Caco-2 (cell line): Measurements from ENCODE around the gene VCAN. TPM values are rescaled to one million over a fixed set of nuclear protein-coding genes. Genes with fewer than 3 reads are reported as not detected.

Source experiments
- BruUV-seq: library from RNA; stranded (reverse); fragments of 400-500 nt; replicated peaks from 2 replicates; lab custom pipeline; 2021; lab: Mats Ljungman, UMichigan
- CTCF ChIA-PET: fragments of 300-600 bp; sonication (Branson Sonifier 250); formaldehyde crosslinking; loops from one replicate; lab custom pipeline; 2022; ENCODE audit warnings: antibody characterized with exemption; lab: Charles Lee
- POLR2A ChIA-PET: fragments of 300-600 bp; sonication (Branson Sonifier 250); formaldehyde crosslinking; loops from one replicate; lab custom pipeline; 2022; ENCODE audit warnings: antibody characterized with exemption; lab: Charles Lee
- DNase-seq, 2 experiments: peaks; one replicate each; pipeline versions ENCODE4 v3.0.0 to v3.0.0-alpha.2; 2020 to 2022
- H3K27me3 ChIP-seq: replicated peaks from 2 replicates; pipeline ENCODE4 v1.6.0; 2011; ENCODE audit warnings: low read length; ENCODE audit not compliant: control insufficient read depth, insufficient read depth
- H3K36me3 ChIP-seq: 2 replicates; pipeline ENCODE4 v1.5.1; 2011; ENCODE audit warnings: low read length; ENCODE audit not compliant: control insufficient read depth, insufficient read depth
- H3K4me1 ChIP-seq: fragments of 250-450 bp; sonication (Bioruptor Pico); 2 replicates; pipeline ENCODE4 v1.5.1; 2020; ENCODE audit warnings: mild to moderate bottlenecking
- H3K4me3 ChIP-seq: 2 replicates; pipeline ENCODE4 v1.5.1; 2011; ENCODE audit warnings: low read depth, mild to moderate bottlenecking, control low read depth, low read length
- H3K9me3 ChIP-seq: fragments of 250-450 bp; sonication (Bioruptor Pico); 2 replicates; pipeline ENCODE4 v1.5.1; 2020; ENCODE audit warnings: mild to moderate bottlenecking, moderate library complexity
- H3K27ac Mint-ChIP-seq: one replicate; pipeline ENCODE4 v1.8.0; 2022; ENCODE audit warnings: mixed read lengths; ENCODE audit not compliant: unreplicated experiment
- H3K27me3 Mint-ChIP-seq: one replicate; pipeline ENCODE4 v1.8.0; 2022; ENCODE audit warnings: mixed read lengths; ENCODE audit not compliant: insufficient read depth, unreplicated experiment
- H3K36me3 Mint-ChIP-seq: one replicate; pipeline ENCODE4 v1.8.0; 2022; ENCODE audit warnings: mild to moderate bottlenecking, mixed read lengths; ENCODE audit not compliant: insufficient read depth, unreplicated experiment
- H3K4me1 Mint-ChIP-seq: one replicate; pipeline ENCODE4 v1.8.0; 2022; ENCODE audit warnings: low read depth, mixed read lengths; ENCODE audit not compliant: unreplicated experiment
- H3K4me3 Mint-ChIP-seq: one replicate; pipeline ENCODE4 v1.8.0; 2022; ENCODE audit warnings: mild to moderate bottlenecking, moderate library complexity, mixed read lengths; ENCODE audit not compliant: unreplicated experiment
- H3K9me3 Mint-ChIP-seq: one replicate; pipeline ENCODE4 v1.8.0; 2022; ENCODE audit warnings: mixed read lengths; ENCODE audit not compliant: unreplicated experiment
- intact Hi-C: fragments of 100-400 bp; cut with micrococcal nuclease; formaldehyde crosslinking; loops from one replicate; pipeline ENCODE4 v1.10.0; 2022; ENCODE audit not compliant: unreplicated experiment
- total RNA-seq: library from RNA; stranded (reverse); gene quantifications from 2 replicates; pipeline ENCODE4 v1.2.3, GENCODE V29; 2022
- TF ChIP-seq, protein P1 (sequence below), 2 experiments: fragments of 200-600 bp in 1 of 2; IDR thresholded peaks; 1 replicate in 1 of 2; 2 replicates in 1 of 2; pipeline versions ENCODE4 v1.5.1 to v1.8.0; 2011 to 2022; ENCODE audit warnings: antibody characterized with exemption in 1 of 2, control low read depth in 1 of 2, inconsistent platforms in 1 of 2, low read depth in 1 of 2, low read length in 1 of 2, mild to moderate bottlenecking in 1 of 2, moderate library complexity in 1 of 2; ENCODE audit not compliant: insufficient read depth in 1 of 2, severe bottlenecking in 1 of 2, unreplicated experiment in 1 of 2

Gene VCAN
- total RNA-seq, 1 experiment from 2014 or later = 27.4 TPM

DNA sequence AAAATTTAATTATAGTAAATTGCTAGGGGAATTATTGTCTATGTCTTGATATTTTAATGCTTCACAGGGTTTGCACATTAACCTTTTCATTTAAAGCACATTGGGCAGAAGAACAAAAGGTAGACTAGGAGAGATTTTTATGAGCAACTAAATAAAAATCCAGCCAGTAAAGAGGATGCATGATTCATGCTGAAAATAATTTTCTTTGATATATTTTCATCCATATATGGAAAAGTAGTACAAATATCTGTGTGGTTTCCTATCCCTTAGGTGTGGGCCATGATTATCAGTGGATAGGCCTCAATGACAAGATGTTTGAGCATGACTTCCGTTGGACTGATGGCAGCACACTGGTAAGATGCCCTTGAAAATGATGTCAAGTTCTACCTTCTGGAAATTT is 83.1 kb downstream of the VCAN start:
- H3K4me1 Mint-ChIP-seq = peaks cover 16% of the 10 kb centered on the region
- H3K4me1 ChIP-seq = peaks cover 20% of the 10 kb centered on the region
- no peaks in the 10 kb centered on the region for H3K9me3 Mint-ChIP-seq
- CTCF ChIA-PET = no interaction called here
- H3K9me3 ChIP-seq = no peaks in the 10 kb centered on the region
- H3K4me3 Mint-ChIP-seq = no peak overlapping the region
- POLR2A ChIA-PET = no interaction called here
- no peak for DNase-seq
- H3K36me3 ChIP-seq = no peaks in the 10 kb centered on the region
- intact Hi-C loops = no loop called here
- TF ChIP-seq, protein P1, sequence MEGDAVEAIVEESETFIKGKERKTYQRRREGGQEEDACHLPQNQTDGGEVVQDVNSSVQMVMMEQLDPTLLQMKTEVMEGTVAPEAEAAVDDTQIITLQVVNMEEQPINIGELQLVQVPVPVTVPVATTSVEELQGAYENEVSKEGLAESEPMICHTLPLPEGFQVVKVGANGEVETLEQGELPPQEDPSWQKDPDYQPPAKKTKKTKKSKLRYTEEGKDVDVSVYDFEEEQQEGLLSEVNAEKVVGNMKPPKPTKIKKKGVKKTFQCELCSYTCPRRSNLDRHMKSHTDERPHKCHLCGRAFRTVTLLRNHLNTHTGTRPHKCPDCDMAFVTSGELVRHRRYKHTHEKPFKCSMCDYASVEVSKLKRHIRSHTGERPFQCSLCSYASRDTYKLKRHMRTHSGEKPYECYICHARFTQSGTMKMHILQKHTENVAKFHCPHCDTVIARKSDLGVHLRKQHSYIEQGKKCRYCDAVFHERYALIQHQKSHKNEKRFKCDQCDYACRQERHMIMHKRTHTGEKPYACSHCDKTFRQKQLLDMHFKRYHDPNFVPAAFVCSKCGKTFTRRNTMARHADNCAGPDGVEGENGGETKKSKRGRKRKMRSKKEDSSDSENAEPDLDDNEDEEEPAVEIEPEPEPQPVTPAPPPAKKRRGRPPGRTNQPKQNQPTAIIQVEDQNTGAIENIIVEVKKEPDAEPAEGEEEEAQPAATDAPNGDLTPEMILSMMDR (IDR thresholded peaks at IDR 0.05; ENCODE audit: insufficient read depth in 1 of 2, low read depth in 1 of 2, low read length in 1 of 2, severe bottlenecking in 1 of 2, unreplicated experiment in 1 of 2) = no peak
- BruUV-seq = no TSS peak
- H3K27ac Mint-ChIP-seq = no peak overlapping the region
- no peaks in the 10 kb centered on the region for H3K27me3 Mint-ChIP-seq
- no peaks in the 10 kb centered on the region for H3K36me3 Mint-ChIP-seq
- no peaks in the 10 kb centered on the region for H3K27me3 ChIP-seq
- no peak overlapping the region for H3K4me3 ChIP-seq

DNA sequence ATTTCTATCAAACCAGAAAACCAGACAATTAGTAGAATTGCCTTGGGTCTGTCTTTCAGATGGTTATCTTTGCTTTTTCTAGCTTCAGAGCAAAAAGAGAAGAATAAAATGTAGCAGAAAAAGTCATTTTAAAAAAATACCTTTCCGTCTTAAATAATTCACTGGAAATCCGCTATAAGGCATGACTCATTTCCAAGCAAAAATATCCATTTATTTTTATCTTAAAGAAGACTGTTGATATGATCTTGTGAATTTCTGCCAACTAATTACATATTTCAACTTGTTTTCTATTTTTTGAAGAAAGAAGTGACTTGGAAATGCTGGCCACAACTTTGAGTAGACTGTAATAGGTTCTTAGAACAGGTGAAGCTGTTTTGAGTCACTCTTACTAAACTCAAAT is 83.7 kb downstream of the VCAN start:
- Histone ChIP-seq H3K27me3 (no peaks in the 10 kb centered on the region), H3K9me3 (no peaks in the 10 kb centered on the region), H3K4me3 (no peak overlapping the region), H3K4me1 (peaks cover 21% of the 10 kb centered on the region), H3K36me3 (no peaks in the 10 kb centered on the region)
- Mint-ChIP-seq H3K4me3 (no peak overlapping the region), H3K9me3 (no peaks in the 10 kb centered on the region), H3K27me3 (no peaks in the 10 kb centered on the region), H3K27ac (no peak overlapping the region), H3K36me3 (no peaks in the 10 kb centered on the region), H3K4me1 (peaks cover 16% of the 10 kb centered on the region)
- BruUV-seq = no TSS peak
- ChIA-PET POLR2A (no interaction called here), CTCF (no interaction called here)
- DNase-seq = no peak
- intact Hi-C loops = no loop called here
- TF ChIP-seq, protein P1 (IDR thresholded peaks at IDR 0.05; ENCODE audit: insufficient read depth in 1 of 2, low read depth in 1 of 2, low read length in 1 of 2, severe bottlenecking in 1 of 2, unreplicated experiment in 1 of 2) = no peak

DNA sequence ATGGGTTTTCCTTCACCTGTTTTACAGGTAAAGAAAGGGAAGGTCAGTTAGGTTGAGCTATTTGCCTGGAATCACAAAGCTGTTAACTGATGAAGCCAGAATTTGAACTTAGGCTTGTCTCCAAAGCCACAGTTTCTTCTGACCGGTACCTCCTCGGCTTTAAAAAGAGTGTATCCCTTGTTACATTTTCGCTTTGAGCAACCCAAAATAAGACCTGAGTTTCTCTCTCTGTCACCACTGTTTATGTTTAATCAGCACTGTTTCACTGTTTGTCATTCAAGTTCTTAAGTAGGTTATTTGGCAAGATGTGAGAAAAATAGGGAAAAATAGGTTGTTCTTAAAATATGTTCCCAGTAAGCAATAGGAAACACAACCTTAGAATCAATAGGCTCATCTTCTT is 84.6 kb downstream of the VCAN start:
- H3K9me3 ChIP-seq = no peaks in the 10 kb centered on the region
- Mint-ChIP-seq H3K4me1 (peaks cover 16% of the 10 kb centered on the region), H3K36me3 (no peaks in the 10 kb centered on the region), H3K4me3 (no peak overlapping the region), H3K27ac (no peak overlapping the region), H3K27me3 (no peaks in the 10 kb centered on the region), H3K9me3 (no peaks in the 10 kb centered on the region)
- CTCF ChIA-PET = no interaction called here
- H3K27me3 ChIP-seq = no peaks in the 10 kb centered on the region
- BruUV-seq = no TSS peak
- no peak for DNase-seq
- H3K36me3 ChIP-seq = no peaks in the 10 kb centered on the region
- H3K4me3 ChIP-seq = no peak overlapping the region
- TF ChIP-seq, protein P1 (IDR thresholded peaks at IDR 0.05; ENCODE audit: insufficient read depth in 1 of 2, low read depth in 1 of 2, low read length in 1 of 2, severe bottlenecking in 1 of 2, unreplicated experiment in 1 of 2) = no peak
- intact Hi-C loops = no loop called here
- H3K4me1 ChIP-seq = peaks cover 21% of the 10 kb centered on the region
- POLR2A ChIA-PET = no interaction called here
